SH-SY5Y (cell line): Measurements from ENCODE around the gene RHBDL2.

Experiments
- GATA2 ChIP-seq: IDR thresholded peaks from 2 replicates; pipeline ENCODE4 v1.6.1; 2011; ENCODE audit warnings: mild to moderate bottlenecking, low read depth, low read length
- GATA3 ChIP-seq: IDR thresholded peaks from 2 replicates; pipeline ENCODE4 v1.6.1; 2011; ENCODE audit warnings: low read depth, mild to moderate bottlenecking, low read length, moderate library complexity

DNA sequence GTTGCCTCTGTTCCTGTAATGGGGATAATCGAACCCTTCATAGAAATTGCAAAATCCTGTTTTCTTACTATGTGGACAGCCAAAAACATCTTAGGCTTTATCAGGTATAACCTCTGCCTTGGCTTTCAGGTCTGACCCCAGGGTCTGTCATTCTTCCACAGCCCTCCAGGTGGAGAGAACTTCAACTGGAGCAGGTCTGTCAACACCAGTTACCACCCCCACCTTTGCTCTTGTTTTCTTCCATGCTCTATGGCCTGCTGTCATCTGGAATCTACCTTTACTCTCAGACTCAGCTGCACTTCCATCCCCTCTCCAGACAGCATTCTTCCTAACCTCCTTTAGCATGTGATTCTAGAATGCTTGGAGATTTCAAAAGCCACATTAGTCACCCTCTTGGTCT lies 49.9 kb downstream of the RHBDL2 start:
- TF ChIP-seq GATA2 (no peak), GATA3 (no peak)
